H1 (cell line): ENCODE results near the gene NR1I3. TPM values are rescaled to one million over a fixed set of nuclear protein-coding genes. Genes with fewer than 3 reads are reported as not detected.

ENCODE experiments used
- CTCF ChIA-PET: fragments of 300-600 bp; sonication (Branson Sonifier 250); formaldehyde crosslinking; loops from one replicate; lab custom pipeline; 2021; ENCODE audit not compliant: partially characterized antibody; lab: Charles Lee
- POLR2A ChIA-PET: fragments of 300-600 bp; sonication (Branson Sonifier 250); formaldehyde crosslinking; loops from one replicate; lab custom pipeline; 2021; ENCODE audit warnings: inconsistent platforms; ENCODE audit not compliant: partially characterized antibody; lab: Charles Lee
- DNase-seq, 2 experiments: peaks; one replicate each; pipeline versions ENCODE4 v3.0.0 to v3.0.0-alpha.2; 2010 to 2022; ENCODE audit warnings: low spot score in 2 of 2, low read depth in 1 of 2, mixed read lengths in 1 of 2
- FAIRE-seq: peaks from 2 replicates; lab custom pipeline; 2011; peaks lifted over from hg19 to GRCh38; lab: Jason Lieb, UNC
- H2AFZ ChIP-seq: 2 replicates; pipeline ENCODE4 v1.8.1; 2012; ENCODE audit warnings: low read length, inconsistent platforms
- H2AK5ac ChIP-seq: 2 replicates; pipeline ENCODE4 v1.6.1; 2013; ENCODE audit warnings: low read depth, low read length
- H2BK120ac ChIP-seq: replicated peaks from 2 replicates; pipeline ENCODE3; 2013; ENCODE audit warnings: low read depth, low read length, inconsistent platforms
- H2BK12ac ChIP-seq: 2 replicates; pipeline ENCODE4 v1.6.1; 2013; ENCODE audit warnings: low read depth, low read length
- H2BK15ac ChIP-seq: 2 replicates; pipeline ENCODE4 v1.6.1; 2013; ENCODE audit warnings: low read length
- H2BK20ac ChIP-seq: 2 replicates; pipeline ENCODE4 v1.6.1; 2013; ENCODE audit warnings: low read length
- H2BK5ac ChIP-seq: 2 replicates; pipeline ENCODE4 v1.6.1; 2013; ENCODE audit warnings: low read depth, low read length
- H3K14ac ChIP-seq: 2 replicates; pipeline ENCODE4 v1.6.1; 2013; ENCODE audit warnings: inconsistent platforms; ENCODE audit not compliant: insufficient read length
- H3K18ac ChIP-seq: 2 replicates; pipeline ENCODE4 v1.6.1; 2013; ENCODE audit warnings: low read length; ENCODE audit errors: extremely low read depth
- H3K23ac ChIP-seq: 2 replicates; pipeline ENCODE4 v1.6.1; 2013; ENCODE audit warnings: inconsistent platforms; ENCODE audit not compliant: insufficient read length
- H3K23me2 ChIP-seq: 2 replicates; pipeline ENCODE4 v1.6.1; 2013; ENCODE audit warnings: low read depth, low read length
- H3K27ac ChIP-seq: 2 replicates; pipeline ENCODE4 v1.6.1; 2011; ENCODE audit warnings: low read depth, low read length, inconsistent platforms
- H3K27me3 ChIP-seq, 4 experiments: replicated peaks in 1 of 4; 1 replicate in 1 of 4; 2 replicates in 3 of 4; pipeline versions ENCODE4 v1.6.1 to v1.8.1; 2011 to 2013; ENCODE audit warnings: low read length in 3 of 4, mild to moderate bottlenecking in 3 of 4, inconsistent platforms in 2 of 4, mixed read lengths in 2 of 4, moderate library complexity in 1 of 4; ENCODE audit not compliant: control insufficient read depth in 3 of 4, insufficient read depth in 3 of 4; ENCODE audit errors: extremely low read depth in 1 of 4
- H3K36me3 ChIP-seq, 4 experiments: 2 replicates each; pipeline versions ENCODE4 v1.6.1 to v1.8.1; 2011 to 2013; ENCODE audit warnings: mild to moderate bottlenecking in 4 of 4, low read length in 3 of 4, moderate library complexity in 2 of 4, control low read depth in 1 of 4, inconsistent platforms in 1 of 4; ENCODE audit not compliant: insufficient read depth in 4 of 4, control insufficient read depth in 2 of 4
- H3K4ac ChIP-seq: replicated peaks from 2 replicates; pipeline ENCODE3; 2013; ENCODE audit warnings: low read length, low read depth, mixed read lengths, inconsistent platforms; ENCODE audit not compliant: insufficient read length
- H3K4me1 ChIP-seq, 4 experiments: replicated peaks in 1 of 4; 1 replicate in 1 of 4; 2 replicates in 3 of 4; pipeline versions ENCODE4 v1.6.1 to v1.8.1; 2011 to 2013; ENCODE audit warnings: low read length in 3 of 4, inconsistent platforms in 2 of 4, mixed read lengths in 1 of 4; ENCODE audit not compliant: insufficient read depth in 4 of 4, control insufficient read depth in 3 of 4
- H3K4me2 ChIP-seq, 2 experiments: 2 replicates each; pipeline versions ENCODE4 v1.6.1 to v1.8.1; 2011 to 2013; ENCODE audit warnings: low read depth in 2 of 2, low read length in 2 of 2, control low read depth in 1 of 2, inconsistent platforms in 1 of 2, mild to moderate bottlenecking in 1 of 2; ENCODE audit not compliant: insufficient read depth in 1 of 2
- H3K4me3 ChIP-seq, 4 experiments: fragments of 200-600, 300-600 bp in 1 of 4; sonication (generic), shearing (Covaris generic), sonication (Bioruptor Twin) in 1 of 4; 2 replicates each; pipeline versions ENCODE4 v1.5.1 to v1.8.1; 2011 to 2016; ENCODE audit warnings: low read length in 4 of 4, low read depth in 3 of 4, control low read depth in 2 of 4, inconsistent platforms in 2 of 4, mild to moderate bottlenecking in 2 of 4, mixed read lengths in 1 of 4, moderate library complexity in 1 of 4; ENCODE audit not compliant: insufficient read depth in 2 of 4; ENCODE audit errors: extremely low read depth in 1 of 4
- H3K56ac ChIP-seq: replicated peaks from 2 replicates; pipeline ENCODE3; 2013; ENCODE audit warnings: low read depth, mild to moderate bottlenecking, mixed read lengths, low read length, inconsistent platforms; ENCODE audit not compliant: insufficient read length
- H3K79me1 ChIP-seq: 2 replicates; pipeline ENCODE4 v1.6.1; 2013; ENCODE audit warnings: low read depth, low read length, control low read depth
- H3K79me2 ChIP-seq, 2 experiments: 2 replicates each; pipeline versions ENCODE4 v1.6.1 to v1.8.1; 2012 to 2013; ENCODE audit warnings: low read length in 2 of 2, mild to moderate bottlenecking in 2 of 2, inconsistent platforms in 1 of 2; ENCODE audit not compliant: insufficient read depth in 2 of 2, control insufficient read depth in 1 of 2
- H3K9ac ChIP-seq, 4 experiments: replicated peaks in 1 of 4; 1 replicate in 1 of 4; 2 replicates in 3 of 4; pipeline versions ENCODE4 v1.6.1 to v1.8.1; 2011 to 2013; ENCODE audit warnings: low read depth in 3 of 4, low read length in 3 of 4, control low read depth in 2 of 4, mild to moderate bottlenecking in 2 of 4, moderate library complexity in 2 of 4, inconsistent platforms in 1 of 4; ENCODE audit errors: extremely low read depth in 1 of 4
- H3K9me3 ChIP-seq, 2 experiments: 2 replicates each; pipeline versions ENCODE4 v1.6.1 to v1.8.1; 2012 to 2013; ENCODE audit warnings: mild to moderate bottlenecking in 2 of 2, moderate library complexity in 2 of 2, control low read depth in 1 of 2, inconsistent platforms in 1 of 2, low read depth in 1 of 2, low read length in 1 of 2, mixed read lengths in 1 of 2; ENCODE audit not compliant: insufficient read depth in 2 of 2
- H4K20me1 ChIP-seq, 2 experiments: replicated peaks in 1 of 2; 2 replicates each; pipeline versions ENCODE3 to v1.8.1; 2011 to 2013; ENCODE audit warnings: inconsistent platforms in 2 of 2, low read length in 2 of 2, mild to moderate bottlenecking in 1 of 2; ENCODE audit not compliant: insufficient read depth in 2 of 2, control insufficient read depth in 1 of 2
- H4K5ac ChIP-seq: 2 replicates; pipeline ENCODE4 v1.6.1; 2013; ENCODE audit warnings: low read length, low read depth, mixed read lengths, inconsistent platforms; ENCODE audit not compliant: insufficient read length
- H4K8ac ChIP-seq: 2 replicates; pipeline ENCODE4 v1.8.0; 2013; ENCODE audit warnings: mild to moderate bottlenecking, moderate library complexity, low read length, inconsistent platforms; ENCODE audit not compliant: insufficient read depth; ENCODE audit errors: extremely low read depth
- H4K91ac ChIP-seq: replicated peaks from 2 replicates; pipeline ENCODE3; 2013; ENCODE audit warnings: low read length, mixed read lengths, inconsistent platforms; ENCODE audit not compliant: insufficient read length
- BRCA1 ChIP-seq: IDR thresholded peaks from 2 replicates; pipeline ENCODE4 v1.6.1; 2012; ENCODE audit warnings: low read depth, low read length, improper control_type of control experiment
- CTBP2 ChIP-seq: IDR thresholded peaks from 2 replicates; pipeline ENCODE4 v1.7.0; 2011; ENCODE audit warnings: borderline replicate concordance, mild to moderate bottlenecking, moderate library complexity, mixed read lengths, low read length; ENCODE audit not compliant: insufficient read depth, insufficient read length
- KDM4A ChIP-seq: IDR thresholded peaks from one replicate; pipeline ENCODE4 v1.7.1; 2012; ENCODE audit warnings: low read depth, mild to moderate bottlenecking, moderate library complexity, low read length, inconsistent platforms; ENCODE audit not compliant: severe bottlenecking
- NRF1 ChIP-seq: IDR thresholded peaks from 2 replicates; pipeline ENCODE4 v1.6.1; 2011; ENCODE audit warnings: mild to moderate bottlenecking, low read depth, low read length, improper control_type of control experiment
- POLR2AphosphoS5 ChIP-seq: IDR thresholded peaks from 2 replicates; pipeline ENCODE4 v1.6.1; 2011; ENCODE audit warnings: low read depth, low read length
- RAD21 ChIP-seq, 2 experiments: IDR thresholded peaks in 1 of 2; conservative IDR thresholded peaks in 1 of 2; 2 replicates each; pipeline ENCODE4 v1.6.1; 2011; ENCODE audit warnings: low read depth in 2 of 2, low read length in 2 of 2, improper control_type of control experiment in 1 of 2, inconsistent platforms in 1 of 2, mild to moderate bottlenecking in 1 of 2, moderate library complexity in 1 of 2
- RBBP5 ChIP-seq: IDR thresholded peaks from 2 replicates; pipeline ENCODE4 v1.7.1; 2012; ENCODE audit warnings: low read depth, mild to moderate bottlenecking, inconsistent platforms, low read length, moderate library complexity, borderline replicate concordance
- SP1 ChIP-seq: IDR thresholded peaks from 2 replicates; pipeline ENCODE4 v1.6.1; 2011; ENCODE audit warnings: low read depth, low read length
- SRF ChIP-seq: IDR thresholded peaks from 2 replicates; pipeline ENCODE4 v1.6.1; 2011; ENCODE audit warnings: mild to moderate bottlenecking, low read depth, low read length, moderate library complexity
- TAF1 ChIP-seq: IDR thresholded peaks from 2 replicates; pipeline ENCODE4 v1.6.1; 2011; ENCODE audit warnings: mild to moderate bottlenecking, low read depth, low read length
- TBP ChIP-seq: IDR thresholded peaks from 2 replicates; pipeline ENCODE4 v1.6.1; 2011; ENCODE audit warnings: low read depth, low read length, improper control_type of control experiment
- WGBS, 2 experiments: shearing (Covaris generic) in 1 of 2; methylation state at CpG; one replicate each; pipeline versions ENCODE4 v1.1.6 to v1.1.7; 2013 to 2015; ENCODE audit warnings: low lambda C conversion rate in 2 of 2, mixed read lengths in 2 of 2, inconsistent platforms in 1 of 2, low coverage in 1 of 2, missing lambda C conversion rate in 1 of 2; ENCODE audit not compliant: insufficient replicate concordance in 2 of 2, insufficient coverage in 1 of 2, insufficient read length in 1 of 2; ENCODE audit errors: extremely low coverage in 1 of 2, missing lambda C conversion rate in 1 of 2; 5-methylcytosine and 5-hydroxymethylcytosine counted together
- polyA plus RNA-seq, 7 experiments: library from polyadenylated mRNA; depleted of rRNA in 3 of 7; stranded (reverse) in 5 of 7; unstranded in 2 of 7; fragments of >200 nt in 5 of 7; fragments of 200-250 nt in 2 of 7; gene quantifications; 1 replicate in 5 of 7; 2 replicates in 1 of 7; 4 replicates in 1 of 7; pipeline versions ENCODE4 v1.2.1 to v1.2.3, GENCODE V29; 2011 to 2013; ENCODE audit warnings: missing spikeins in 2 of 7, mixed read lengths in 2 of 7
- total RNA-seq: library from RNA; stranded (reverse); fragmentation: NEBNext Ultra II Directional; extraction: Animal tissue kit (Norgen Biotek cat#: 25700); gene quantifications from 2 replicates; pipeline ENCODE4 v1.2.1, GENCODE V29; 2021

Gene NR1I3
- total and polyA plus RNA-seq, 2 of the 8 experiments (the other 6 are each of a cell fraction or from before 2014, with no cell fraction given), result not detected

GRCh38 chr1:161198194-161198896, 39.7 kb downstream of the NR1I3 start:
- H3K23me2 ChIP-seq, result peaks cover 13% of the 10 kb centered on the region
- peak overlapping the region; percentile 67 to 80 for H3K4me2 ChIP-seq
- peak overlapping the region; percentile 49 for H4K5ac ChIP-seq
- FAIRE-seq, result no peak
- H2BK12ac ChIP-seq, result peak overlapping the region; percentile 86; the same call in 1 of the 2 replicates
- H3K27me3 ChIP-seq, result no peaks in the 10 kb centered on the region
- H2BK120ac ChIP-seq, result no peak overlapping the region
- DNase-seq, result peak in 1 of 2 experiments; percentile 78
- H3K36me3 ChIP-seq, result peaks cover 0 to 3% (median 3%) of the 10 kb centered on the region in 4 experiments; a peak in 4 of 8 replicates
- peaks cover 23 to 54% (median 48%) of the 10 kb centered on the region in 4 experiments for H3K4me1 ChIP-seq
- 20% methylated on average over 20 of the region's 20 CpGs; no CpG with 5 or more reads in 1 of the 2 experiments for WGBS, 2 experiments
- H3K23ac ChIP-seq, result no peak overlapping the region
- ChIA-PET CTCF (interaction anchor here (0.7 to 17.6 kb wide), 16 partner anchors 9 to 184 kb away, joined by 3 to 427 read pairs (median 4); partner anchors contain the start of genes APOA2, B4GALT3, FCER1G and PCP4L1), POLR2A (interaction anchor here (0.6 to 3.0 kb wide), 16 partner anchors 8 to 211 kb away, joined by 3 to 13 read pairs (median 4); partner anchors contain the start of genes APOA2, B4GALT3, DEDD and PPOX)
- peak overlapping the region; percentile 84 for H4K91ac ChIP-seq
- no peak overlapping the region for H3K14ac ChIP-seq
- peak overlapping the region; percentile 89 for H2AK5ac ChIP-seq
- H3K79me2 ChIP-seq, result peaks cover 0 to 12% of the 10 kb centered on the region in 2 experiments; a peak in 2 of 4 replicates
- no peaks in the 10 kb centered on the region for H3K9me3 ChIP-seq
- H2BK20ac ChIP-seq, result peak overlapping the region; percentile 6; the same call in 1 of the 2 replicates
- H3K56ac ChIP-seq, result peak overlapping the region; percentile 43
- peak overlapping the region; percentile 38 for H3K4ac ChIP-seq
- no peaks in the 10 kb centered on the region for H4K20me1 ChIP-seq
- peak overlapping the region; percentile 90 for H3K18ac ChIP-seq
- H2AFZ ChIP-seq, result no peak overlapping the region
- peak overlapping the region; percentile 97; the same call in 1 of the 2 replicates for H2BK15ac ChIP-seq
- peak overlapping the region; percentile 9; the same call in 1 of the 2 replicates for H3K27ac ChIP-seq
- peaks cover 7% of the 10 kb centered on the region; the same call in 1 of the 2 replicates for H3K79me1 ChIP-seq
- peak overlapping the region in 2 of 4 experiments; percentile 31 to 47; a peak in 4 of 7 replicates for H3K9ac ChIP-seq
- peak overlapping the region; percentile 75; the same call in 1 of the 2 replicates for H2BK5ac ChIP-seq
- peak overlapping the region; percentile 13 to 51 (median 44); a peak in 7 of 8 replicates for H3K4me3 ChIP-seq
- peak overlapping the region; percentile 22; the same call in 1 of the 2 replicates for H4K8ac ChIP-seq
- no peak for TF ChIP-seq NRF1
- 0 out of 2 replicates have a peak, but pooled peaks have one; percentile 67 for TF ChIP-seq RBBP5
- peak; percentile 36; the same call in 1 of the 2 replicates for TF ChIP-seq TBP
- TF ChIP-seq SRF, result no peak
- peak; percentile 45 for TF ChIP-seq TAF1
- TF ChIP-seq POLR2AphosphoS5, result peak; percentile 34
- TF ChIP-seq CTBP2, result no peak
- TF ChIP-seq SP1, result no peak
- no peak for TF ChIP-seq KDM4A
- TF ChIP-seq BRCA1, result no peak
- peak; percentile 20 to 55; a peak in 3 of 4 replicates for TF ChIP-seq RAD21 (IDR thresholded peaks at IDR 0.05 in 1 of 2, conservative IDR thresholded peaks at IDR 0.05 in 1 of 2; ENCODE audit: low read depth in 2 of 2, low read length in 2 of 2)
